Measurements from ENCODE around the gene EMILIN1. TPM values are rescaled to one million over a fixed set of nuclear protein-coding genes. Genes with fewer than 3 reads are reported as not detected.

Gene EMILIN1
- total and polyA plus RNA-seq, 2 of the 4 experiments (the other 2 are of a cell fraction), result 26.5 to 95.6 TPM

DNA sequence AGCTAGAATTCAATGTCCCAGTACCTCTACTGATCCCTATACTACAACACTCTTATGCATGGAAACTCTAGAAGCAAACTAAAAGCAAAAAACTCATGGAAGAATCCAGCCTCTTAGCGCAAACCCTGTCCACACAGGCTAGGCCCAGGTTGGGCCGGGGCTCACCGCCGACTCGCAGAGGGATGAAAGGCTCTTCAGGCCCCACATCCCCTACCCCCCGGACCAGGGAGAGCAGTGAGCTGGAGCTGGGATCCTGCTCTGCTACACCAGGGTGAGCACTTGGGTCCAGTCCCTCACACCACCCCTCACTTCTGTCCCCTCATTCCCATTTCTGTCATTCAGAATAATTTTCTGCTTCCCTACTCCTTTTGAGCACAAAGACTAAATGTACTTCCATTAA is 9.0 kb upstream of the EMILIN1 start:
- ChIA-PET CTCF (interaction anchor here (1.1 kb wide), 1 partner anchor 21 kb away, joined by 3 read pairs; no protein-coding TSS in a partner anchor), POLR2A (ENCODE audit: unreplicated experiment) (interaction anchor here (0.5 to 1.0 kb wide), 2 partner anchors 11 to 123 kb away, joined by 3 to 5 read pairs; no protein-coding TSS in a partner anchor)
- H2AK5ac ChIP-seq (ENCODE audit: low read depth, low read length), result no peak overlapping the region
- no peak overlapping the region for H2AK9ac ChIP-seq (replicated peaks; ENCODE audit: low read depth, low read length, poor library complexity)
- TF ChIP-seq, protein P1, sequence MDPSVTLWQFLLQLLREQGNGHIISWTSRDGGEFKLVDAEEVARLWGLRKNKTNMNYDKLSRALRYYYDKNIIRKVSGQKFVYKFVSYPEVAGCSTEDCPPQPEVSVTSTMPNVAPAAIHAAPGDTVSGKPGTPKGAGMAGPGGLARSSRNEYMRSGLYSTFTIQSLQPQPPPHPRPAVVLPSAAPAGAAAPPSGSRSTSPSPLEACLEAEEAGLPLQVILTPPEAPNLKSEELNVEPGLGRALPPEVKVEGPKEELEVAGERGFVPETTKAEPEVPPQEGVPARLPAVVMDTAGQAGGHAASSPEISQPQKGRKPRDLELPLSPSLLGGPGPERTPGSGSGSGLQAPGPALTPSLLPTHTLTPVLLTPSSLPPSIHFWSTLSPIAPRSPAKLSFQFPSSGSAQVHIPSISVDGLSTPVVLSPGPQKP (IDR thresholded peaks at IDR 0.05; ENCODE audit: borderline replicate concordance, low read depth, low read length), result no peak
- no peak for TF ChIP-seq NFE2L2 (IDR thresholded peaks at IDR 0.05; ENCODE audit: low read depth, low read length)
- TF ChIP-seq CHD1 (IDR thresholded peaks at IDR 0.05; ENCODE audit: low read depth, low read length), result no peak
- TF ChIP-seq RCOR1 (IDR thresholded peaks at IDR 0.05; ENCODE audit: insufficient replicate concordance, low read length), result no peak
- TF ChIP-seq RAD21 (IDR thresholded peaks at IDR 0.05; ENCODE audit: low read length), result no peak
- TF ChIP-seq, protein P2, sequence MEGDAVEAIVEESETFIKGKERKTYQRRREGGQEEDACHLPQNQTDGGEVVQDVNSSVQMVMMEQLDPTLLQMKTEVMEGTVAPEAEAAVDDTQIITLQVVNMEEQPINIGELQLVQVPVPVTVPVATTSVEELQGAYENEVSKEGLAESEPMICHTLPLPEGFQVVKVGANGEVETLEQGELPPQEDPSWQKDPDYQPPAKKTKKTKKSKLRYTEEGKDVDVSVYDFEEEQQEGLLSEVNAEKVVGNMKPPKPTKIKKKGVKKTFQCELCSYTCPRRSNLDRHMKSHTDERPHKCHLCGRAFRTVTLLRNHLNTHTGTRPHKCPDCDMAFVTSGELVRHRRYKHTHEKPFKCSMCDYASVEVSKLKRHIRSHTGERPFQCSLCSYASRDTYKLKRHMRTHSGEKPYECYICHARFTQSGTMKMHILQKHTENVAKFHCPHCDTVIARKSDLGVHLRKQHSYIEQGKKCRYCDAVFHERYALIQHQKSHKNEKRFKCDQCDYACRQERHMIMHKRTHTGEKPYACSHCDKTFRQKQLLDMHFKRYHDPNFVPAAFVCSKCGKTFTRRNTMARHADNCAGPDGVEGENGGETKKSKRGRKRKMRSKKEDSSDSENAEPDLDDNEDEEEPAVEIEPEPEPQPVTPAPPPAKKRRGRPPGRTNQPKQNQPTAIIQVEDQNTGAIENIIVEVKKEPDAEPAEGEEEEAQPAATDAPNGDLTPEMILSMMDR (conservative IDR thresholded peaks at IDR 0.05; ENCODE audit: low read depth, low read length), result no peak
- no peak for TF ChIP-seq BHLHE40 (IDR thresholded peaks at IDR 0.05; ENCODE audit: low read depth, low read length)
- TF ChIP-seq RFX5 (IDR thresholded peaks at IDR 0.05; ENCODE audit: low read depth, low read length), result no peak
- TF ChIP-seq MAFK (IDR thresholded peaks at IDR 0.05; ENCODE audit: low read depth, low read length), result no peak
- no peak for TF ChIP-seq MXI1 (IDR thresholded peaks at IDR 0.05; ENCODE audit: borderline replicate concordance, low read depth, low read length)
- TF ChIP-seq CEBPB (IDR thresholded peaks at IDR 0.05; ENCODE audit: low read depth, low read length), result no peak
- no peak for TF ChIP-seq FOS (IDR thresholded peaks at IDR 0.05; ENCODE audit: low read depth, low read length)
- TF ChIP-seq, protein P3, sequence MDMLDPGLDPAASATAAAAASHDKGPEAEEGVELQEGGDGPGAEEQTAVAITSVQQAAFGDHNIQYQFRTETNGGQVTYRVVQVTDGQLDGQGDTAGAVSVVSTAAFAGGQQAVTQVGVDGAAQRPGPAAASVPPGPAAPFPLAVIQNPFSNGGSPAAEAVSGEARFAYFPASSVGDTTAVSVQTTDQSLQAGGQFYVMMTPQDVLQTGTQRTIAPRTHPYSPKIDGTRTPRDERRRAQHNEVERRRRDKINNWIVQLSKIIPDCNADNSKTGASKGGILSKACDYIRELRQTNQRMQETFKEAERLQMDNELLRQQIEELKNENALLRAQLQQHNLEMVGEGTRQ (IDR thresholded peaks at IDR 0.05; ENCODE audit: low read depth, low read length), result no peak
- no peak overlapping the region for H3K14ac ChIP-seq (replicated peaks; ENCODE audit: low read depth, low read length)
- peak overlapping the region; percentile 51; the same call in 1 of the 2 replicates for H3K4me2 ChIP-seq (ENCODE audit: low read depth, low read length)
- H3K4me3 ChIP-seq (ENCODE audit: insufficient read depth, low read depth, low read length), result no peak overlapping the region
- DNase-seq (no peak), ATAC-seq (ENCODE audit: low read depth) (no peak)
- H3K9ac ChIP-seq (ENCODE audit: low read depth, low read length), result peak overlapping the region; percentile 20; the same call in 1 of the 2 replicates
- H4K8ac ChIP-seq (ENCODE audit: low read depth in 2 of 2, low read length in 2 of 2), result no peak overlapping the region
- H4K91ac ChIP-seq (ENCODE audit: insufficient read depth, low read depth, low read length), result no peak overlapping the region
- peaks cover 20% of the 10 kb centered on the region for H4K20me1 ChIP-seq (ENCODE audit: insufficient read depth, low read length)
- H3K9me1 ChIP-seq (ENCODE audit: insufficient read depth, low read length), result peaks cover 23% of the 10 kb centered on the region
- intact Hi-C loops (cut with micrococcal nuclease), result no loop called here
- peaks cover 33% of the 10 kb centered on the region for H3K36me3 ChIP-seq (ENCODE audit: control insufficient read depth, insufficient read depth, low read length)
- H4K5ac ChIP-seq (ENCODE audit: low read depth, low read length), result no peak overlapping the region
- no peak overlapping the region for H2BK20ac ChIP-seq (ENCODE audit: low read depth, low read length)
- peaks cover 45 to 62% of the 10 kb centered on the region in 2 experiments for H3K79me1 ChIP-seq (ENCODE audit: low read depth in 1 of 2, low read length in 2 of 2)
- H3K4me1 ChIP-seq (ENCODE audit: control insufficient read depth, insufficient read depth, low read length), result peaks cover 27% of the 10 kb centered on the region
- H3K18ac ChIP-seq (ENCODE audit: low read depth, low read length), result no peak overlapping the region
- in situ Hi-C loops (cut with MboI; ENCODE audit: low sequenced_read_pairs), result no loop called here
- H2BK120ac ChIP-seq (ENCODE audit: low read depth, low read length), result no peak overlapping the region
- dilution Hi-C loops (cut with HindIII; ENCODE audit: low sequenced_read_pairs, unreplicated experiment), result no loop called here
- no peak overlapping the region for H2BK15ac ChIP-seq (ENCODE audit: low read depth, low read length)
- no peaks in the 10 kb centered on the region for H3K9me3 ChIP-seq (ENCODE audit: control insufficient read depth, insufficient read depth, low read length)
- no peak overlapping the region for H2AFZ ChIP-seq (replicated peaks; ENCODE audit: low read length, poor library complexity)
- no peak overlapping the region for H3K56ac ChIP-seq (ENCODE audit: extremely low read depth, insufficient read depth, low read length)
- WGBS, 2 experiments (ENCODE audit: extremely low coverage in 2 of 2, insufficient read length in 1 of 2), result no CpG with 5 or more reads among the region's 6 CpGs
- H3K27ac ChIP-seq (ENCODE audit: insufficient read depth, low read length), result 0 out of 2 replicates have a peak overlapping the region, but pooled peaks have one; percentile 1
- no peak overlapping the region for H2BK5ac ChIP-seq (ENCODE audit: low read depth, low read length, poor library complexity, severe bottlenecking)
- no peaks in the 10 kb centered on the region for H3K27me3 ChIP-seq (ENCODE audit: control insufficient read depth, insufficient read depth, low read length)
- H3K4ac ChIP-seq (ENCODE audit: low read depth, low read length), result no peak overlapping the region; the same call in 1 of the 2 replicates
- H3K23ac ChIP-seq (ENCODE audit: low read depth, low read length), result peak overlapping the region; percentile 45; the same call in 1 of the 2 replicates
- BruUV-seq (replicated peaks), result no TSS peak

Data from IMR-90 (cell line).